ENCODE measurements around the gene SH2D2A. TPM values are rescaled to one million over a fixed set of nuclear protein-coding genes. Genes with fewer than 3 reads are reported as not detected.

Gene SH2D2A
- total and polyA plus RNA-seq, 9 of the 15 experiments (the other 6 are each of a cell fraction or from before 2014, with no cell fraction given): 0.89 to 33.6 (median 6.9) TPM

DNA sequence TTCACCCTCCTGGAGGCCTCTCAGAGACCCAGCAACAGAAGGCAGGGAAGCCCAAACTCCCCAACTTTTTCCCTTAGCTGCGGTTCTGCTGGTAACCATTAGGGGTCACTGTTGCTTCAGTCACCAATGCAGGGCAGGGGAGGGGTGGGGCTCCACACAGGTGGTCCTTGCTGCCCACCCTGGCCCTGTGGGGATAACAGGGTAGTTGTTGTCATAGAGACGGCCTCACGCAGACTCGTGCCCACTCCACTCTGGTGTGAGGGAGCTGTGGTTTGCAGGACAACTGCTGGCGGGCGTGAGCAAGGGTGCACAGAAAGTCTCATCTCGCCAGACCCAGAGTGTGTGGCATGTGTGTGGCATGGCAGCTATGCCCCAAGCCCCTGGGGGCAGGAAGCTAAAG is 22.3 kb upstream of the SH2D2A start (continued):
- TF ChIP-seq, protein P1, sequence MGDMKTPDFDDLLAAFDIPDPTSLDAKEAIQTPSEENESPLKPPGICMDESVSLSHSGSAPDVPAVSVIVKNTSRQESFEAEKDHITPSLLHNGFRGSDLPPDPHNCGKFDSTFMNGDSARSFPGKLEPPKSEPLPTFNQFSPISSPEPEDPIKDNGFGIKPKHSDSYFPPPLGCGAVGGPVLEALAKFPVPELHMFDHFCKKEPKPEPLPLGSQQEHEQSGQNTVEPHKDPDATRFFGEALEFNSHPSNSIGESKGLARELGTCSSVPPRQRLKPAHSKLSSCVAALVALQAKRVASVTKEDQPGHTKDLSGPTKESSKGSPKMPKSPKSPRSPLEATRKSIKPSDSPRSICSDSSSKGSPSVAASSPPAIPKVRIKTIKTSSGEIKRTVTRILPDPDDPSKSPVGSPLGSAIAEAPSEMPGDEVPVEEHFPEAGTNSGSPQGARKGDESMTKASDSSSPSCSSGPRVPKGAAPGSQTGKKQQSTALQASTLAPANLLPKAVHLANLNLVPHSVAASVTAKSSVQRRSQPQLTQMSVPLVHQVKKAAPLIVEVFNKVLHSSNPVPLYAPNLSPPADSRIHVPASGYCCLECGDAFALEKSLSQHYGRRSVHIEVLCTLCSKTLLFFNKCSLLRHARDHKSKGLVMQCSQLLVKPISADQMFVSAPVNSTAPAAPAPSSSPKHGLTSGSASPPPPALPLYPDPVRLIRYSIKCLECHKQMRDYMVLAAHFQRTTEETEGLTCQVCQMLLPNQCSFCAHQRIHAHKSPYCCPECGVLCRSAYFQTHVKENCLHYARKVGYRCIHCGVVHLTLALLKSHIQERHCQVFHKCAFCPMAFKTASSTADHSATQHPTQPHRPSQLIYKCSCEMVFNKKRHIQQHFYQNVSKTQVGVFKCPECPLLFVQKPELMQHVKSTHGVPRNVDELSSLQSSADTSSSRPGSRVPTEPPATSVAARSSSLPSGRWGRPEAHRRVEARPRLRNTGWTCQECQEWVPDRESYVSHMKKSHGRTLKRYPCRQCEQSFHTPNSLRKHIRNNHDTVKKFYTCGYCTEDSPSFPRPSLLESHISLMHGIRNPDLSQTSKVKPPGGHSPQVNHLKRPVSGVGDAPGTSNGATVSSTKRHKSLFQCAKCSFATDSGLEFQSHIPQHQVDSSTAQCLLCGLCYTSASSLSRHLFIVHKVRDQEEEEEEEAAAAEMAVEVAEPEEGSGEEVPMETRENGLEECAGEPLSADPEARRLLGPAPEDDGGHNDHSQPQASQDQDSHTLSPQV (IDR thresholded peaks at IDR 0.05): no peak
- TF ChIP-seq NCOR1 (IDR thresholded peaks at IDR 0.05): no peak
- no peak for TF ChIP-seq SNIP1 (IDR thresholded peaks at IDR 0.05; ENCODE audit: low read depth)
- no peak for TF ChIP-seq ZBTB34 (CRISPR knock-in tag; IDR thresholded peaks at IDR 0.05)
- TF ChIP-seq KLF16 (IDR thresholded peaks at IDR 0.05): peak; percentile 51; the same call in 1 of the 2 replicates
- no peak for TF ChIP-seq MITF (IDR thresholded peaks at IDR 0.05)
- TF ChIP-seq ZFPM2 (CRISPR knock-in tag; IDR thresholded peaks at IDR 0.05): no peak
- no peak for TF ChIP-seq ZNF431 (CRISPR knock-in tag; IDR thresholded peaks at IDR 0.05)
- TF ChIP-seq, protein P2, sequence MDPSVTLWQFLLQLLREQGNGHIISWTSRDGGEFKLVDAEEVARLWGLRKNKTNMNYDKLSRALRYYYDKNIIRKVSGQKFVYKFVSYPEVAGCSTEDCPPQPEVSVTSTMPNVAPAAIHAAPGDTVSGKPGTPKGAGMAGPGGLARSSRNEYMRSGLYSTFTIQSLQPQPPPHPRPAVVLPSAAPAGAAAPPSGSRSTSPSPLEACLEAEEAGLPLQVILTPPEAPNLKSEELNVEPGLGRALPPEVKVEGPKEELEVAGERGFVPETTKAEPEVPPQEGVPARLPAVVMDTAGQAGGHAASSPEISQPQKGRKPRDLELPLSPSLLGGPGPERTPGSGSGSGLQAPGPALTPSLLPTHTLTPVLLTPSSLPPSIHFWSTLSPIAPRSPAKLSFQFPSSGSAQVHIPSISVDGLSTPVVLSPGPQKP (CRISPR knock-in tag; IDR thresholded peaks at IDR 0.05): no peak
- TF ChIP-seq TEAD1 (CRISPR knock-in tag; IDR thresholded peaks at IDR 0.05): no peak
- 0 out of 2 replicates have a peak, but pooled peaks have one; percentile 75 for TF ChIP-seq GATAD2A (IDR thresholded peaks at IDR 0.05)
- peak; percentile 86 for TF ChIP-seq SMC3 (conservative IDR thresholded peaks at IDR 0.05; ENCODE audit: insufficient read depth, low read depth, low read length)
- no peak for TF ChIP-seq DLX4 (CRISPR knock-in tag; IDR thresholded peaks at IDR 0.05)
- TF ChIP-seq, protein P3, sequence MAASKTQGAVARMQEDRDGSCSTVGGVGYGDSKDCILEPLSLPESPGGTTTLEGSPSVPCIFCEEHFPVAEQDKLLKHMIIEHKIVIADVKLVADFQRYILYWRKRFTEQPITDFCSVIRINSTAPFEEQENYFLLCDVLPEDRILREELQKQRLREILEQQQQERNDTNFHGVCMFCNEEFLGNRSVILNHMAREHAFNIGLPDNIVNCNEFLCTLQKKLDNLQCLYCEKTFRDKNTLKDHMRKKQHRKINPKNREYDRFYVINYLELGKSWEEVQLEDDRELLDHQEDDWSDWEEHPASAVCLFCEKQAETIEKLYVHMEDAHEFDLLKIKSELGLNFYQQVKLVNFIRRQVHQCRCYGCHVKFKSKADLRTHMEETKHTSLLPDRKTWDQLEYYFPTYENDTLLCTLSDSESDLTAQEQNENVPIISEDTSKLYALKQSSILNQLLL (CRISPR knock-in tag; IDR thresholded peaks at IDR 0.05; ENCODE audit: borderline replicate concordance): no peak
- TF ChIP-seq ESRRA (IDR thresholded peaks at IDR 0.05; ENCODE audit: borderline replicate concordance, low read depth): peak; percentile 43; the same call in 1 of the 2 replicates
- no peak for TF ChIP-seq XRCC3 (IDR thresholded peaks at IDR 0.05)
- no peak for TF ChIP-seq FOXP4 (CRISPR knock-in tag; IDR thresholded peaks at IDR 0.05; ENCODE audit: borderline replicate concordance)

Data from K562 (cell line).